Measurements from ENCODE around the gene PTPN13.

GRCh38 chr4:86627462-86628135 lies 33.5 kb downstream of the PTPN13 start:
- TF ChIP-seq CTCF (conservative IDR thresholded peaks at IDR 0.05; ENCODE audit: low read depth, low read length): no peak
- TF ChIP-seq EZH2phosphoT487 (IDR thresholded peaks at IDR 0.05; ENCODE audit: borderline replicate concordance, low read length): no peak
- no peak for TF ChIP-seq EZH2 (IDR thresholded peaks at IDR 0.05; ENCODE audit: low read length, unreplicated experiment)
